ENCODE results near the gene FAM114A1. TPM values are rescaled to one million over a fixed set of nuclear protein-coding genes. Genes with fewer than 3 reads are reported as not detected.
A peak's percentile ranks its signal among the peaks of the same experiment; 100 is the strongest.

The FAM114A1 gene
- total RNA-seq, 6 donors from 2014 or later, result 27.2 to 92.5 (median 43.1) TPM

- Histone ChIP-seq H3K27me3 (no peaks in the 10 kb centered on the region), H3K4me3 (no peak overlapping the region), H3K4me1 (no peaks in the 10 kb centered on the region), H3K27ac (no peak overlapping the region), H3K9me3 (no peaks in the 10 kb centered on the region), H3K36me3 (no peaks in the 10 kb centered on the region)
- ATAC-seq (ENCODE audit: low FRiP score in 2 of 2) (peak in 1 of 2 donors; percentile 87), DNase-seq (no peak)
- no peak for TF ChIP-seq POLR2A (IDR thresholded peaks at IDR 0.05)
- no peak for TF ChIP-seq CTCF (IDR thresholded peaks at IDR 0.05)
- no peak for TF ChIP-seq POLR2AphosphoS5 (IDR thresholded peaks at IDR 0.05)
- no peak for TF ChIP-seq EP300 (IDR thresholded peaks at IDR 0.05)
- 91 to 93% methylated on average over 7 of the region's 7 CpGs for WGBS, 2 donors
Observed at GRCh38 chr4:38967260-38968095, 99.9 kb downstream of the FAM114A1 start.

- Histone ChIP-seq H3K4me1 (no peaks in the 10 kb centered on the region), H3K27ac (no peak overlapping the region), H3K9me3 (no peaks in the 10 kb centered on the region), H3K4me3 (no peak overlapping the region), H3K27me3 (no peaks in the 10 kb centered on the region), H3K36me3 (no peaks in the 10 kb centered on the region)
- WGBS, 2 donors, result 89 to 98% methylated on average over 5 of the region's 5 CpGs
- no peak for DNase-seq
- TF ChIP-seq EP300 (IDR thresholded peaks at IDR 0.05) (no peak), POLR2AphosphoS5 (IDR thresholded peaks at IDR 0.05) (no peak), POLR2A (IDR thresholded peaks at IDR 0.05) (no peak), CTCF (IDR thresholded peaks at IDR 0.05) (no peak)
- ATAC-seq (ENCODE audit: low FRiP score in 2 of 2), result no peak
Observed at GRCh38 chr4:38968668-38969067, 101.1 kb downstream of the FAM114A1 start.

- ATAC-seq (ENCODE audit: low FRiP score in 2 of 2) (no peak), DNase-seq (no peak)
- Histone ChIP-seq H3K4me1 (no peaks in the 10 kb centered on the region), H3K27me3 (no peaks in the 10 kb centered on the region), H3K9me3 (no peaks in the 10 kb centered on the region), H3K4me3 (no peak overlapping the region), H3K27ac (no peak overlapping the region), H3K36me3 (no peaks in the 10 kb centered on the region)
- TF ChIP-seq POLR2A (IDR thresholded peaks at IDR 0.05) (no peak), POLR2AphosphoS5 (IDR thresholded peaks at IDR 0.05) (no peak), EP300 (IDR thresholded peaks at IDR 0.05) (no peak)
- 81 to 86% methylated on average over 7 of the region's 7 CpGs for WGBS, 2 donors
Observed at GRCh38 chr4:38976308-38976707, 108.7 kb downstream of the FAM114A1 start.

- no peaks in the 10 kb centered on the region for H3K4me1 ChIP-seq
- no peaks in the 10 kb centered on the region for H3K36me3 ChIP-seq
- DNase-seq, result no peak
- ATAC-seq (ENCODE audit: low FRiP score in 2 of 2), result no peak
- H3K27ac ChIP-seq, result no peak overlapping the region
- no peak overlapping the region for H3K4me3 ChIP-seq
- no peaks in the 10 kb centered on the region for H3K27me3 ChIP-seq
- TF ChIP-seq POLR2A (IDR thresholded peaks at IDR 0.05) (no peak), EP300 (IDR thresholded peaks at IDR 0.05) (no peak), POLR2AphosphoS5 (IDR thresholded peaks at IDR 0.05) (no peak), CTCF (IDR thresholded peaks at IDR 0.05) (no peak)
- 78 to 93% methylated on average over 4 of the region's 4 CpGs for WGBS, 2 donors
- H3K9me3 ChIP-seq, result no peaks in the 10 kb centered on the region
Observed at GRCh38 chr4:38979081-38979480, 111.5 kb downstream of the FAM114A1 start.

- no peaks in the 10 kb centered on the region for H3K27me3 ChIP-seq
- no peak for TF ChIP-seq POLR2A (IDR thresholded peaks at IDR 0.05)
- no peak for TF ChIP-seq POLR2AphosphoS5 (IDR thresholded peaks at IDR 0.05)
- TF ChIP-seq EP300 (IDR thresholded peaks at IDR 0.05), result no peak
- TF ChIP-seq CTCF (IDR thresholded peaks at IDR 0.05), result no peak
- DNase-seq, result no peak
- no peaks in the 10 kb centered on the region for H3K4me1 ChIP-seq
- 80 to 86% methylated on average over 3 of the region's 3 CpGs for WGBS, 2 donors
- H3K4me3 ChIP-seq, result no peak overlapping the region
- H3K9me3 ChIP-seq, result no peaks in the 10 kb centered on the region
- no peak for ATAC-seq (ENCODE audit: low FRiP score in 2 of 2)
- no peak overlapping the region for H3K27ac ChIP-seq
- no peaks in the 10 kb centered on the region for H3K36me3 ChIP-seq
Observed at GRCh38 chr4:38979511-38980230, 112.1 kb downstream of the FAM114A1 start.
